ENCODE measurements around the gene TSPAN5.
"Not testable (repeated sequence)": the region's sequence is repeated elsewhere in the genome, so short reads cannot be mapped to it uniquely, and the experiment has no call there.

Gene TSPAN5

DNA sequence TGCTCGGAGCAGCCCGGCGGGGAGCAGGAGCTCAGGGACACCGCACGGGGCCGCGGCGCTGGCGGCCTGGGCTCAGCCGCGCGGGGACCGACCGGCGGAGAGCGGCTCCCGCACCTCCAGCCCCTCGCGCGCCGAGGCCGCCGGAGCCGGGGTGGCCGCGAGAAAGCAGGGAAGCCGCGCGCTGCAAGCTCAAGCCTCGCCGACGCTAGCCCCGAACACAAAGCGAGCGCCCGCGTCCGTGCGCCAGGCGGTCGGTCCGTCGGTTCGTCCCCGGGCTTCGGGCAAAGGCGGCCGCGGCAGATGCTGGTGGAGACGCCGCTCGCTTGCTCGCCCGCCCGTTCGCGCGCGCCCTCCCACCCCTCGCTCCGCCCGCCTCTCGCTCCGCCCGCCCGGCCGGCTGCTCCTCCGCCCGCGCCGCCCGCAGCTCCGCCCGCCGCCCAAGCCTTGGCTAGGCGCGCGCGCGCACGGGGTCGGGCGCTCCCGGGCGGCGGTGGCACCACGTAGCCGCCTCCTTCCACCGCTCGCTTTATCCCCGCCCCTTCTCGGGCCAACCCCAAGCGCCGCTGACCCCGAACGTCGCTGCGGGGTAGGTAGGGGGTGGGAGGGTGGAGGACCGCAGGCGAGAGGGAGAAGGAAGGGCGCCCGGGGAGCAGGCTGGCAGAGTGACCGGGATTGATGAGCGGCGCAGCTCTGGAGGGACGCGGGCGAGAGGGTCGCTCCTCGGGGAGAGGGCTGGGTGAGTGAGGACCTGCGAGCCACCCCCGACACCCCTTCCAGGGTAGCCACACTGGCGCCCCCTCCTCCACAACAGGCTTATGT lies at the start of gene TSPAN5:
Gene TSPAN5 (minus strand): TSS at position 325 of the 819 bp plus-strand sequence.
- ATAC-seq = peak; percentile 68 to 73

DNA sequence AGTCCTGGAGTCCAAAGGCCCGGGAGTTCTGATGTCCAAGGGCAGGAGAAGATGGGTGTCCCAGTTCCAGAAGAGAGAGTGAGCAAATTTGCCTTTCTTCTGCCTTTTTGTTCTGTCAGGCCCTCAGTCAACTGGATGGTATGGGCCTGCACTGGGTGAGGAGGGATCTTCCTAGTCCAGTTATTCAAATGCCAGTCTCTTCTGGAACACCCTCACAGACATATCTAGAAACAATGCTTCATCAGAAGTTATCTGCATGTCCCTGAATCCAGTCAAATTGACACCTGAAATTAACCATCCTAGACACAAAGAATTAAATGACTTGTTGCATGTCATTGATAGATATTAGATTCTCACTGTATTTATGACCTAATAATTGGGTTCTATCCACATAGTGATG lies 48.5 kb upstream of the TSPAN5 start:
- ATAC-seq = peak; percentile 20 to 42

DNA sequence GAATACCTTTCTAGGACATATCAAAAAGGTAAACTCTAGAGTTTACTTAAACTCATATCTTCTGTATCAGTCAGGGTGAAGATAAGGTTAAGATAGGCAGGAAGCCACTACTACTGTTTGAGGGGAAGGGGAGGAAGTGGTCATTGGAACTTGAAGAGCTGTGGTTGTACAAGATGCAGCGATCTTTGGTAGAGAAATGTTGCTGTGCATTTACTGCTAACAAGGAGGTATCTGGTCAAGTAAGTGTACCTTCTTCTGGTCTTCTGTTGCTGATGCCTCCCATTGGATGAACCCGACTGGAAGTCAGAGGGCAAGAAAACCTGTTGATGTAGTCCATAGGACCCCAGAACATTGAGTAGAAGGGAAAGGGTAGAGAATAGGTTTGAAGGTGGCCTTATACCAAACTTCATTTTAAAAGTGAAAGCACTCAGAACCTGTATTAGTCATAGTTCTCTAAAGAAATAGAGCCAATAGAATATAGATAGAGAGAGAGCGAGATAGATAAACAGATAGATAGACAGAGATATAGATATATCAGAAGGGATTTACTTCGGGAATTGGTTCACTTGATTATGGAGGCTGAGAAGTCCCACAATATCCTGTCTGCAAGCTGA lies 47.9 kb upstream of the TSPAN5 start:
- ATAC-seq = peak; percentile 80 to 85

DNA sequence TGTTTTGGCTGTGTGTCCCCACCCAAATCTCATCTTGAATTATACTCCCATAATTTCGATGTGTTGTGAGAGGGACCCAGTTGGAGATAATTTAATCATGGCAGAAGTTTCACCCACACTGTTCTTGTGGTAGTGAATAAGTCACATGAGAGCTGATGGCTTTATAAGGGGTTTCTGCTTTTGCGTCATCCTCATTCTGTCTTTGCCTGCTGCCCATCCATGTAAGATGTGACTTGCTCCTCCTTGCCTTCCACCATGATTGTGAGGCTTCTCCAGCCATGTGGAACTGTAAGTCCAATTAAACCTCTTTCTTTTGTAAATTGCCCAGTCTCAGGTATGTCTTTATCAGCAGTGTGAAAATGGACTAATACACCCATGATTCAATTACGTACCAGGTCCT lies 47.2 kb upstream of the TSPAN5 start:
- not testable (repeated sequence) for ATAC-seq

DNA sequence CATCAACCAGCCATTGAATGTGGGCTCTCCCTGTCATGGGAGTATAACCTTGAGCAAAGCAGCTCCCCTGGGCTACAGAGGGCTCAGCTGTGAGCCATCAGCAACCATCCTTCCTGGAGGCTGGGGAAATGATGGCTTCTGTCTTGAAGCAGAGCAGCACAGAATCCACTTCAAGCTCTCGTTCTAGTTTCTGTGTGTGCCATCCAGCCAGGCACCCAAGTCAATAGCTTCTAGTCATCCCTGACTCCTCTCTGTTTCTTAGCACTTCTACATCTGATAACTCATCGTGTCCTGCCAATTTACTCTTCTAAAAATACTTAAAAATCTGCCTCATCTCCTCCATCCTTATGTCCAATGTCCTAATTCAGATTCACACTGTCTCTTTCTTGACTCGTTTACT lies 42.2 kb upstream of the TSPAN5 start:
- ATAC-seq = no peak

DNA sequence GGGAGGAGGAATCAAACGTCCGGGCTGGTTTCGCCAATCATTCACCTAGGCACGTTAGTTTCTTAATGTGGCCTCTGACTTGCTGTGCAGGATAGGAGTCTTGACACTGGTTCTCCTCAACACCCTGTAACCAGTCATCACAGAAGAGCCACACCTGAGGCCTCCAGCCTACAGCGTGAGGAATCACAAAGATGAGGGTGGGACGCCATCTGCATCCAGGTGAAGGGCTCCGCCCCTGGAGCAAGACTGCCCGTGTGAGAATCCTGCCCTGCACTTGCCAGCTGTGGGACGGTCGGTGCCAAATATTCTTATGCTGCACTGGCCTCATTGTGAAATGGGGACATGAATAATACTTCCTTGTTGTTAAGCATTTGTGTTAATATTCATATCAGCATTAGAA lies 35.7 kb upstream of the TSPAN5 start:
- ATAC-seq = no peak

DNA sequence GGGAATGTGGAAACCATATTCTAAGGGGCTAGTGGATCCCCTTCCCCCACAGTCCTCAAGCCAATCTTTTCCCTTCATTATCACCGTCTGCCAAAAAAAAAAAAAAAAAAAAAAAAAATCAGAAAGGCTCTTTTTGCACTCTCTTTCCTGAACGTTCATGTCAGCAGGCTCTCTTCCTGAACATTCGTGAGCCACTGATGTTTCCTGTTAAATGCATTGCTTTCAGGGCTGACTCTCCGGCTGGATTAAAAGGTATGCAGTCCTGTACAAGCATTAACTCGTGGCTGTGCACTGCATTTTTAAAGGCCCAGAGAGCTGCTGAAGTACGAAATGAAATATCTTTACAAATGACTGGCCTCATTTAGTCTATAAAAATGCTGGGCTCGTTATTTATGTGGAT lies 34.0 kb upstream of the TSPAN5 start:
- ATAC-seq = no peak

DNA sequence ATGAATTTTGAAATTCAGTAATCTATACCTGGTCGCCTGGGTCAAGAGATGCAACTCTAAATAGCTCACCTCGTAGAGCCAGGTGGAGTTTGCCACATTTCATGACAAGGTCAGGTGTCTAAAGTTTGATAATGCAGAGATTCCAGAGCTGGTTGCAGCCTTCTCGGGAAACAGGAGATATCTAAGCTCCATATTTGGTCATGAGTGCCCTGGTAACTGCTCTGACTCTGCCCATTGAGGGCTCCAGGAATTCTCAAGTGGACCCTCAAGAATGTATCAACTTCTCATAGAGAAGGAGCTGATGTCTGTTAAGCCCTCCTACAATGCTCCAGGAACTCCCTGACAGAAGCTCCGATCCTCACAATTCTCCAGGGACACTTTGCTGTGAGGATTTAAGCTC lies 33.2 kb upstream of the TSPAN5 start:
- no peak for ATAC-seq

DNA sequence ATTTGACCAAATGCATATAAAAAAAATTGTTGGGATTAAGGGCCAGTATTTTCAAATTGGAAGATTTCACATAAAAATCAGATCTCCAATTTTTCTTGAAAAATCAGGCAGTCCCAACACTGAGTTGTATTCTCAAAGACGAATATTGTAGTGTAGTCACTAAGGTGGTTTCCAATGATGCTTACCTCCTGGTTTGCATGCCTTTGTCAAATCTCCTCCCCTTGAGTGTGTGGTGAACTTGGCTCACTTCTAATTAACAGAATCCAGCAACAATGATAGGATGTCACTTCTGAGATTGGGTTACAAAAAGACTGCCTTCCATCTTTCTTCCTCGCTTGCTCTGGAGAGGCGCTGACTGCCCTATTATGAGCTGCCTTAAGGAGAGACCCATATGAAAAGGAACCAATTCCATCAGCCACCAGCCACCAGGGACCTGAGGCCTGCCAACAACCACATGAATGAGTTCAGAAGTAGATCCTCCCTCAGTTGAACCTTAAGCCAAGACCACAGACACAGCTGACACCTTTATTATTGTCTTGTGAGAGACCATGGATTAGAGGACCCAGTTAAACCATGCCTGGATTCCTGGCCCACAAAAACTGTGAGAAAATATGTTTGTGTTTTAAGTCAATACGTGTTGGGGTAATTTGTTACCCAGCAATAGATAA lies 31.2 kb upstream of the TSPAN5 start:
- ATAC-seq = peak; percentile 58 to 66

DNA sequence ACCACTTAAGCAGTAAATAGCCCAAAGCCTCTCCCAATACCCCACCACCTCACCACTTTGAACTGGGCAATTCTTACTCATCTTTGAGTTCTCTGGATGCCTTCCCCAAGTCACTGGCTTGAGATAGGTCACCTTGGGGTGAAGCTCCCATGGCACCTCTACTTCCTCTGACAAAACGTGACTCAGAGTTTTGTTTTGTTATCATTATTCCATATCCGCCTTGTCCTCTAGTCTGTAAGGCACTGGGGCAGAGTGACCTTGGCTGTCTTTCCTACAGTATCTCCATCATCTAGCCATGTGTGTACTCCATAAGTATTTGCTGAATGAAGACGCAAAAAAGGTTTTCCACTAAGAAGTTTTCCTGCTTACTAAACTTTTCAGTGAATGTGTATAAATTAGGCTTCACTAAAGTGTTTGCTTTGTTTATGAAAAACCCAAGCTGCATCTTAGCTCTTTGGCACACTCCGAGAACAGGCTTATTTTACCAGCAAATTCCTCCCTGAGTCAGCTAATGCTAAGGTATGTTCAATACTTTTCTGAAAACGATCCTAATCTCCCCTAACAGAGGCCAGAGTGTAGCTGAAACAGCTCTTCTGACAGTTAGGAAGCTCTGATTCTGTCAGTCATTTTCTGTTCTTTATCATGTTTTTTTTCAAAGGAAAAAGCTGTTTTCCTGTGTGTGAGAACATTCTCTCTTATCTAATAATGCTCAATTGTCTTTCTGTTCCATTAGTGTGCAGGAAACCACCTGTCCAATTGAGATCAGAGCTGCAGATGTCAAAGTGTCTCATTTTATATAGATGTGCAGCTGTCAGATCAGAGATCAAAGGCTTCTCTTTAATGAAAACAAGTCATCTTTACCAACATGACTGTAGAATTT lies 30.2 kb upstream of the TSPAN5 start:
- ATAC-seq = peak; percentile 82 to 85

DNA sequence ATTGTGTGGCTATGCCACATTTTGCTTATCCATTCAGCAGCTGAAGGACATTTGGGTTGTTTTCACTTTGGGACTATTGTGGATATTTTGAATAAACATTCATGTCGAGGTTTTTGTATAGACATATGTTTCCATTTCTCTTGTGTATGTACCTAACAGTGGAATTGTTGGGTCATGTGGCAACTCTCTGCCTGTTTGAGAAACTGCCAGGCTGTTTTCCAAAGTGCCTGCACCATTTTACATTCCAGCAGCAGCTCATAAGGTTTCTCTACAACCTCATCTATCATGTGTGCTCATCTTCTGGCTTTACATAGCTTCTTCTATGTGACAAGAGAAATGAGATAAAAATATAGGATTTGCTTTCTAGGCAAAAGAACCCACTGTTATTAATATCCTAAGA lies 29.5 kb upstream of the TSPAN5 start:
- ATAC-seq = no peak

DNA sequence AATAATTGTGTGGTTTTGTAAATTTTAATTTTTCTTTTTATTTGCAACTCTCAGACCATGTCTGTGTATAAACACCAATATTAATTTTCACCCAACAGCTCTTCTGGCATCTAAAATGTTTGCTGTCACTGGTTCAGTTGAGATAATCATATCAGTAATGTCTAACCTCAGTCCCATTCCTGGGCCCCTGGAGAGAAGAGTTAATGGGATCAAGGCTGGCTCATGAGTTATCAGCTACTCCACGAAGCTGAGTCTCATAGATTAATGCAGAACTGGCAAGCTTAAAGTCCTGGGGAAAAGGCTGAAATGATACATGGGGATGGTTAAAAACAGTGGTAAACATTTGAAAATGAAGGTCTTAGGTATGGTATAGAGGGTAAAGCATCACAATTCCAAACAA lies 28.4 kb upstream of the TSPAN5 start:
- ATAC-seq = no peak

DNA sequence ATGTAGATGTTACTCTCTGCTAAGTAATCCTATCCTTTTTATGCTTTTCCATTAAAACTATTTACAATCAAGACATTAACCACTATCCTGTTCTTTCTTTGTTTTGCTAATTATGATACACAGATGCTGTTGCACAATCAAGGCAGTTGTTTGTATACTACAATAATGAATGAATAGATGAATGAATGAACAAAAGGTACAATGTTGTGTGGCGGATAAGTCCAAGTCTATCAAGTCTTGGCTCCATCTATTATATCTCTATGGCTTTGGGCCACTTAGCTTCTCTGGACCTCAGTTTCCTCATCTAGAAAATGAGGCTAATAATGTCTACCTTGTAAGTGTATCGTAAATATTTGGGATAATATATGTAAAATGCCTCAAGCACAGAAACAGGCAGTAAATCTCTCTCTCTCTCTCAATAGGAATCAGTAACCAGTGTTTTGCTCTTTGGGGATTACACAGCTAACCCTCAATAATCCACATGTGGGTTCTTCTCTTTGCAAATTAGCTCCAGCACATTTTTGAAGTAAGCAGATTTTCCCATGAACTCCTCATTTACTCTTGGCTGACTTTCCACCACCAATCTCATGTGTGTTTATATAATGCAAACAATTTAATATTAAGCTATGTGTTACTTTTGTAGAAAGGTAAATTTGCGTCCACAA lies 27.8 kb upstream of the TSPAN5 start:
- ATAC-seq = no peak

DNA sequence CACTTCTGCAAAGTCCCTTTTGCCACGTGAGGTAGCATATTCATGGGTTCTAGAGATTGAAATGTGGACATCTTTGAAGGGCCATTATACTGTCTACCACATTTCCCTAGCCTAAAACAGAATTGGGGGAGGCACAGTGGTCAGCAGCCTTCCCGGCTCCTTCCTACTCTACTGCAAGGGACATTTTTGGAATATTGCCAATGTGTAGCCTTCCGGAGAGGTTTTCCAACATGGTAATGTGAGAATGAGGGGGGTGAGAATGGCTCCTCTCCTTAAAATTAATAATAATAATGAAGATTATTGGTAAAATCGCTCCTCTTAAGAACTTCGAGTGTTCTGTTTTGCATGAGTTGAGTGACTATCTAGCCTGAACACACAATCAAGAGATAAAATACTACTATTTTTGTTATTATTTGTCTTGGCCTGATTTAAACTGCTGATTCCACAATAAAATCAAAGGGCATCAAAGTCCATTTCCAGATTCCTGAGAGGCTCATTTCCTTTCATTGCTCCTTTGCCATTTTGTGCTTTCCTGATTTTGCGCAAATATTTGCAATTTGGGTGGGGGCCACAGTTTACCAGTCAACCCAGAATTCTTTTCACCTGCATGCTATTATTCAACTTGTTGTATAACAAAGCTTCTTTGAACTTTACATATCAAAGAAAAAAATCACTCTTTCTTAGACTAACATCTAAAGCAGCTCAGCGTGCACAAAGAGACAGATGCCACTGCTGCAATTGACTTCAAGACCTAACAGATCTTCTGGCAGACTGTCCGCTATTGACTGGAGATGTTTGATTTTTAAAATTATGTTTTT lies 27.0 kb upstream of the TSPAN5 start:
- no peak for ATAC-seq

DNA sequence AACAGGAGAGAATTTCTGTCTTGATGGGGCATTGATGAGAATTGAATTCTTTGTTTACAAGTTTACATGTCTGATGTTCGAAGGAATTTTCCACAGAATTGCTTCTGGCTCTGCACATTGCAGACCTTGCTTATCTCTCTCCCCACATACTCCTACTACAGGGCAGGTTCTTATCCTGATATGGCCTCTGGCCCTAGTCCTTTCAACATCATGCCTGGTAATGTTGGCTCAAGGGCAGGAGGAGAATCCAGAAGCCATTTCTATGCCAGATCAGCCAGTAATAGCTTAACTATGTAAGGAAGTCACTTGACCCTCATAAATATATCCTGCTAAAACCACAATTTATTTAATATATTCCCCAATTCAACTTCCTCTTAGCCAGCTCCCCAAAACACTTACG lies 24.3 kb upstream of the TSPAN5 start:
- ATAC-seq = no peak

DNA sequence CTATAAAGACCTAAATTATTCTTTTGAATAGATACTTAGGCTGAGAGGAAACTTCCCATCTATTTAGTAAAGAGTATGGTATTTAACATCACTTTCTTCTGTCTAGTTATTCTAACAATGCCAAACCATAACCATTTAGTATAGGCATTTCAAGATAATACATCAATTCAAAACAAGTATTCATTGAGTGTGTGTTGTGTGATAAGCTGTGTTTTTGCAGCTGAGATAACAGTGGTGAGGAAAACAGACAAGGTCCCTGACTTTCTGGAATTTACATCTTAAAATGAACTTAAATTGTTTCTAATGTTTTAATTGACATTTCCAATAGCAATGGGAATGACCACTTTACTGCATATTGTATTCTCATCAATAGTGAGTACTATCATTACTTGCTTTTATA lies 22.4 kb upstream of the TSPAN5 start:
- ATAC-seq = no peak

DNA sequence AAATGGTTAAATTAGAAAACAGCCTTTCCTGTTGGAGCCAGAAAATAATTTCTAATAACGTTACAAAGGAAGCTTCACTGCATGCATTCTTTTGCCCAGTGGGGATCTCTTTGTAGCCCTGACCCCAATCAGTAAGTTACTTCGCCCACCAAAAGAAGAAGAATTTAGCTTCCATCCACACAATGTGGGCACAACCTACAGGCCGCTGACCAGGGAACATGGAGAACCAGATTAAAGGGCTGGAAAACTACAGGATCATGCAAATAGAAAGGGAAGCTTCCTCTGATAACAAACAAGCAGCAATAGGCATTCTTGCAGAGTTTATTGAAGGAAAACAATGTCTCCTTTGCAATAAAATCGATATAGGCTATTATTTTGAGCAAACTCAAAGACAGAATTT lies 21.3 kb upstream of the TSPAN5 start:
- no peak for ATAC-seq

DNA sequence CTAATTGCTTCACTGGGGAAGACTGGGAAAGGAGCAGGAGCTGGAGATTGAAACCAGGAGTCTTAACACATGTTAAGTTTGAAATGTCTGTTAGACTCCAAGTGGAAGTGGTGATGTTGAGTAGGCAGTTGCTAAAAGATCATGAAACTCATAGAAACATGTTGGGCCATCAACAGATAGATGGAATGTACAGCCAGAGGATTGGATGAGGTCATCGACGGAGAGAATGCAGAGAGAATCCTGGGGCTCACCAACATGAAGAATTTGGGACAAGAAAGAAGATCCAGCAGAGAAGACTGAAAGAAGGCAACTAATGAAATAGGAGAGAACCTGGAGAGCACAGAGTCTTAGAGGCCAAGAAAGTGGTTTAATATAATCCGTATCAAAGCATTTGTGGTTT lies 19.4 kb upstream of the TSPAN5 start:
- ATAC-seq = no peak

DNA sequence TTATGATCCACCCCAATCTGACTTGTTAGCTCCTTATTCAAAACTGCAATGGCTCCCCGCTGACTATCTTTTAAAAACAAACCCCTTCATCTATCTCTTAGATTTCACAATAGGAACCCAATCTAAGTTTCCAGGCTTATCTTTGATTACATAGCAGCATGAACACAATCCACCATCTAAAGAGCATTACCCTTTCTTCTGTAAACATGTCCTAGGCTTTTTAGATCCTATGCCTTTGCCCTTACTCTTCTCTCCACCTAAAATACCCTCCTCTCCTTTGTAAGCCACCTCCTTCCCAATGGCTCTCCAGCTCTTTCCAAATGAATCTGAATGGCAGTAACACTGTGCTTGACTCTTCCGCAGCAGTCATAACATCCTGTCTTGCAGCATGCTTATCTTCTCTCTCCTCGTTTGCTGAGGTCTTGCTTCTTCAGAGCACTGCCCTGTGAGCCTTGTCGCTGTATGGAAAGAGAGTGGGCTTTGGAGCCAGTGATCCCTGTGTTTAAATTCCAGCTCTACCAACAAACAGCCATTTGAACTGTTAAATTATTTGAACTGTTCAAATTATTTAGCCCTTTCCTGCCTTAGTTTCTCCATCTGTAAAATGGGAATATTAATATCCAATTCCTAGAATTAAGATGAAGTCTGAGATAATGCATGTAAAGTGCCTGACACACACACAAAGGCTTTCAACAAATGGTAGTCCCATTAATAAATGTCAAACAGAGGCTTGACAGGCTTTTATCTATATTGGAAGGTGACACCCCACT lies 16.2 kb upstream of the TSPAN5 start:
- no peak for ATAC-seq

DNA sequence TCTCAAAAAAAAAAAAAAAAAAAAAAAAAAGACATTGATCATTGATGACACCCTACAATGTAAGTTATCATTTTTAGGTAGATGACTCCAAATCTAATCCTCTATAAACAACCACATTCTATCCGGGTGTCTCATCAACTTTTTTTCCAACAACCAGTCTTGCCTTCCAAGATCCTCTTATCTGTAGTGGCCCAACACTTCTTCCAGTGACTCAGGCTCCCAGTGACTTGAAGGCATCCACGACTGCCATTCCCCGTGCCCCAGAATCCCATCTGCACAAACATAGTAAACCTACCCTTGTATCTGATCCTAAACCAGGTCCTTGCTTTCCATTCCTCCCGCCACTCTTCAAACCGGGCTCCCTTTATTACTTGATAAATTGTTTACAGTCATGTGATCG lies 15.6 kb upstream of the TSPAN5 start:
- no peak for ATAC-seq

DNA sequence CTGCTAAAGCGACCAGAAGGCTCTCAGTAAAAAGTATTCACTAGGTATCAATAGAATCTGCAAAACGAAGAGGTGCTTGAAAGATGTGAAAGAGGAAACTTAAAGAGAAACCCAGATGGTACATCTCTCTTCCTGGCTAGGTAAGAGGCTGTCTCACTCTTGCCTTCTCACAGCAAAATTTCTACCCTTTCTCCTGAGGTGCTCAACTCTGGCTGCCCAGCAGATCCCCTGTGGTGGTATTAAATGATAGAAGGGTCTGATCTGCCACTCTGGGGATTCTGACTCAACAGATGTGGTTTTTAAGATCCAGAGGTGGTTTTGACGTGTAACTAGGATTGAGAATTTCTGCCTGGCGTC lies 14.9 kb upstream of the TSPAN5 start:
- peak in 1 of 2 donors; percentile 20 for ATAC-seq
